ENCODE results near the gene CEP85.
"Not testable (repeated sequence)": the region's sequence is repeated elsewhere in the genome, so short reads cannot be mapped to it uniquely, and the experiment has no call there.

The CEP85 gene

GRCh38 chr1:26291433-26291832 is 57.4 kb downstream of the CEP85 start:
- no peak for DNase-seq

DNA sequence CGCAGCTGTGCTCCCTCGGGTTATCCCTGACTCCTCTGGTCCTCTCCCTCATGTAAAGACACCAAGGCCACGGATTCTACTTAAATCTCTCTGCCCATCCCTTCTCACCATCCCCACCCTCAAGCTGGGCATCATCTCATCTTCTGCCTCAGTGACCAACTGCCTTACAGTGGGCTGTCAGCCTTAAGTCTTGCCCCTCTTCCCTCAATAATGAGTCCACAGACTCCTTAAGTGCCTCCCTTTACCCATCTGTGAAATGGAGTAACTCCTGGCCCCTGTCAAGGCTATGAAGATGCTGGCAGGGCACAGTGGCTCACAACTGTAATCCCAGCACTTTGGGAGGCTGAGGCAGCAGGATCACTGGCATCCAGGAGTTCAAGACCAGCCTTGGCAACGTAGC is 57.9 kb downstream of the CEP85 start:
- DNase-seq, result no peak

DNA sequence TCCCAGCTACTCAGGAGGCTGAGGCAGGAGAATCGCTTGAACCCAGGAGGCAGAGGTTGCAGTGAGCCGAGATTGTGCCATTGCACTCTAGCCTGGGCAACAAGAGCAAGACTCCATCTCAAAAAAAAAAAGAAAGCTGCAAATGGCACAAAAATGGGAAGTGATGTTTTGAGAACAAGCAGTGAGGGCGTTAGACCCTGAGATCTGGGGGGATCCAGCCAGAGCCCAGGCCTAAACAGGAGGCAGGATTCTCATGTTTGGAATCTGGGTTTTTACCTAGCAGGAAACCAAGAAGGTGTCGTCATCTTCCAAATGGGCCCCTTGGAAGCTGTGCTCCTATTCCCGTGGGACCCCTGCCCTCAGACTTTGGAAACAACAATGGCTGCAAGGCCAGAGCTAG is 58.7 kb downstream of the CEP85 start:
- DNase-seq, result not testable (repeated sequence)

DNA sequence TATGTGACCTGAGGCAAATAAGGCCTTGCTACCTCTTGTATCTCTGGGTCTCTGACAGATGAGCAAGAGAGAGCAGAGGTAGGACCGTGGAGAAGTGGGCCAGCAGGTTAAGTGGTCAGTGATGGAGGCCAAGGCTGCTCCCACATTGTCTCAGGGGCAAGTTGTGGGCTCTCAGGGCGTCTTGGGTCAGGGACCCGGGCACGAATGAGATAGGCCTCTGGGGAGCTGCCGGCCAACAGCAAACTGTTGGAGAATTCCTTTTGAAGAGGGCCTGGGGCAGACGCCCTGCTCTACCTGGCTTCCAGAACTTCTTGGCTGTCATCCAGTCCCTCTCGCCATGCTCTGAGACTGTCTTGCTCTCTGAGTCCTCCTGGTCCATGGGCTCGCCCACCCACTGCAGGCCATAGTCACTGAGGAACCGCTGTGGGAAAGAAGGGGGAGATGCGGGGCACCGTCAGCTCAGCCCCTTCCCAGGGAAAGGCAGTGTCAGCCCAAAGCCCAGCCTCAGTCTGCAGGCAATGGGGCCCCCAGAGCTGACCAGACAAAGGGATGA is 60.0 kb downstream of the CEP85 start:
- no peak for DNase-seq

GRCh38 chr1:26295194-26296138 is 61.5 kb downstream of the CEP85 start:
- DNase-seq, result no peak

- no peak for DNase-seq
Observed at GRCh38 chr1:26296340-26297056, 62.5 kb downstream of the CEP85 start.

- no peak for DNase-seq
Observed at GRCh38 chr1:26297057-26297790, 63.2 kb downstream of the CEP85 start.

GRCh38 chr1:26297791-26298124 is 63.8 kb downstream of the CEP85 start:
- no peak for DNase-seq

- no peak for DNase-seq
Observed at GRCh38 chr1:26300578-26301275, 66.7 kb downstream of the CEP85 start.

DNA sequence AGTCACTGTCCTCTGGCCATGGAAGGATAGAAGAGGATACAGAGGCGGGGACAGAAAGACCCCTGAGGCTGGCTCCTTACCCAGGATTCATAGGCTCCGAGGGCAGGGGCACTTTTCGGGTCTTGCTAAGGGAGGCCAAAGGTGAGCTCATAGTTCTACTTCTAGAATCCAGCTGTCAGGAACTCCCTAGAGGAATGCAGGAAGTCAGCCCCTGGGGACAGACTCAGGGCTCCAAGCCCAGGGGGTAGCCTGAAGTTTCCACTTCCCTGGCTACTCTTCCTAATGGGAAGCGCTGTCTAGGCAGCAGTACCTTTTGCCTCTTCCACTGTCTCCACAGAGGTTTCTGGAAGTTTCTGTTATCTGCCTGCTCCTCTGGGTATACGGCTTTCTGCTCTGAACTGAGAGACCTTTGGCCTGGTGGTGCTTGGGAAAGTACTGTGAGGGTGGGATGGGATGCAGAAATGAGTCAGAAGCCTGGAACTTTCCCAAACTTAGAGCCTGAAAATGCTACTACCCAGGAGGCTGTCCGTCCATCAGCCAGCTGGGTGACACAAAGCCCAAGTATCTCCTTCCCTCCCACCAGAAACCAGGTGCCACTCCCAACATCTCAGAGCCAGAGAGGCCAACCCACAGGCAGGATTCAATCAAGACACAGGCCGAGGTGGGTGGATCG is 68.9 kb downstream of the CEP85 start:
- DNase-seq, result no peak

DNA sequence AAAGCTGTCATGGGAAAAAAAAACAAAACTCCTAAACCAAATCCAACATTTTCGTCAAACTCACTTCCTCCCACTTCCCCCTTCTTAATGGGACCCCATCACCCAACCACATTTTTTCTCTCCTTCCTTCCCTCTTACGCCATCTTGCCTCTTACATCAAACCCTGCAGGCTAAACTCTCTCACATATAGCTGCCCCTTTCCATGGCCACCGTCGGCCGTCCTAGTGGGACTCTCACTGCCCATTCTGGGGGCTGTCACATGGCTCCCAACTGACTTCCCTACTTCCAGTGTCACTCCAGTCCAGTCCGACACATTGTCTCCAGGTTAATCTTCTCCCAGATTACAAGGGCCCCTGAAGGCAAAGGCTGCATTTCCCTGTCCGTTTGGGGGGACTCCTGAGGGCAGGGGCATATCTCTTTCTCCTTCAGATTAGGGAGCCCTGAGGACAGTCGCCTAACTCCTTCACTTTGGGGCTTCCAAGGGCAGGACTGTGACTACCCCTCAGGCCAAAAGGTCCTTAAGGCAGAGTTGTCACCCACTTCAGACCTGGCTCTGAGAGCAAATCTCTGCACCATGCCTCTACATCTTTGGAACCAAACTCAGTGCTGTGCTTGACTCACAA is 71.8 kb downstream of the CEP85 start:
- DNase-seq, result no peak

GRCh38 chr1:26306290-26307229 is 72.6 kb downstream of the CEP85 start, which contains the start of gene UBXN11:
UBXN11 (minus strand) TSS chr1:26306636; CDS start chr1:26302883, 3,753 bp downstream.
- DNase-seq, result peak; percentile 95

- DNase-seq, result no peak
Observed at GRCh38 chr1:26307363-26307781, 73.4 kb downstream of the CEP85 start.

- DNase-seq, result not testable (repeated sequence)
Observed at GRCh38 chr1:26307966-26308899, 74.2 kb downstream of the CEP85 start.

DNA sequence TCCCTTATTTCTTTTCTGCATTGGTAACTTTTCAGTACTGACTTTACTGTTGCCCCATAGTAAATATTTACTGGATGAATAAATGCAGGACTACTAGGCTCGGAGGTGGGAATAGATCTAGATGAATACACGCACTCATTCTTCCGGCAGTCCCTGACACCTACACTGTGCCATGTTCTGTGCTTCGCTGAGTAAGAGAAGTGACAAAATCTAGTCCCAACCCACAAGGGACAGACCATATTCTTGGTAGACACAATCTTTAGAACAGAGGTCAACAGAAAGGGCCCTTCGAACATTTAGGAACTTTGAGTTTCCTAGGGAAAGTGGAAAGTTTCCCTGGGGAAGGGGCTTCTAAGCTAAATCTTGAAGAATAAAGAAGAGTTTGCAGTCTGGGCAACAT is 80.5 kb downstream of the CEP85 start:
- no peak for DNase-seq

DNA sequence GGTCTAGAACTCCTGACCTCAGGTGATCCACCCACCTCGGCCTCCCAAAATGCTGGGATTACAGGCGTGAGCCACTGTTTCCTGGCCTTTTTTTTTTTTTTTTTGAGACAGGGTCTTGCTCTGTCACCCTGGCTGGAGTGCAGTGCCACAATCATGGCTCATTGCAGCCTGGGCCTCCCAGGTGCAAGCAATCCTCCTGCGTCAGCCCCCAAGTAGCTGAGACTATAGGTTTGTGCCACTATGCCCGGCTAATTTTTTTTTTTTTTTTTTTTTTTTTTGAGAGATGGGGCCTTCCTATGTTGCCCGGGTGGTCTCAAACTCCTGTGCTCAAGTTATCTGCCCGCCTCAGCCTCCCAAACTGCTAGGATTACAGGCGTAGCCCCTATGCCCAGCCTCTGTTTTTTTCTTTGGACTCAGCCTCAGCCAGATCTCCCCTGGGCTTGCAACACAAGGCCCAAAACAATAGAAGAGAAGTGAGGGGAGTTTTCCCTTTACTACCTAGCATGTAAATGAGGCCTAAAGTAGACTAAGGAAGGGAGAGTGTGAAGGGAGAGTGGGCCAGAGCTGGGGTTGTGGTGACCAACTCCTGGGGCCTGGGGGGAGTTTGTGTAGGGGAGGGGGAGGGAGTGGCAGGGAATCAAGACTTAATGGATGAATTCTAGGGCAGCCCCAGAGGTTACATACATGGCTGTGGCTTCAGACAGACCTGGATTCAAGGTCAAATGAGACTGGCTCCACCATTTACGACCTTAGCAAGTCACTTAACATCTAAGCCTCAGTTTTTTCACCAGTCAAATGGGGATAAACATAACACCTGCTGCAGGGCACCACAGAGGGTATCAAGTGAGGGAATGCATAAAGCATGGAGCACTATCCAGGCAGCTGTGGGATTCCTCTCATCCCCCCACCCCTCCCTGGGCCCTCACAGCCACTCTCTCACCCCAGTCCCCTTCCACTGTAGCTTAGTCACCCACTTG is 82.2 kb downstream of the CEP85 start:
- no peak for DNase-seq

DNA sequence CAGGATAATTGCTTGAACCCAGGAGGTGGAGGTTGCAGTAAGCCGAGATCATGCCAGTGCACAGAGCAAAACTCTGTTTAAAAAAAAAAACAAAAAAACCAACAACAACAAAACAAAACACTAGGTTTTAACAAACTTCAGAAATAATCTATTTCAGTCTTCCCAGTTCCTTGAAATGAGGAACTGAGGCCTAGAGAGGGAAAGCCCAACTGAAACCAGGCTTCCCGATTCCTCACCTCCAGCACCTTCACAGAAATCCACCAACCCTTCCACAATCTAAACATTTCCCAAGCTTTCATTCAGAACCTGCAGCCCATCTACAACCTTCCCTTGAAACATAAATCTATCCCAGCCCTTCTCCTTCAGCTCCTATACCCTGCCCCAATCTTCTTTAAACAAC is 83.1 kb downstream of the CEP85 start:
- no peak for DNase-seq

Measured in NK-92 treated with Interleukin-12 subunit alpha and Interleukin-12 subunit beta, amount 100 ng/mL, for 24 hours (cell line).